ENCODE results near the gene S100A14.

Gene S100A14

GRCh38 chr1:153638261-153638660 is 22.1 kb upstream of the S100A14 start:
- no peak for DNase-seq (ENCODE audit: low spot score)

DNA sequence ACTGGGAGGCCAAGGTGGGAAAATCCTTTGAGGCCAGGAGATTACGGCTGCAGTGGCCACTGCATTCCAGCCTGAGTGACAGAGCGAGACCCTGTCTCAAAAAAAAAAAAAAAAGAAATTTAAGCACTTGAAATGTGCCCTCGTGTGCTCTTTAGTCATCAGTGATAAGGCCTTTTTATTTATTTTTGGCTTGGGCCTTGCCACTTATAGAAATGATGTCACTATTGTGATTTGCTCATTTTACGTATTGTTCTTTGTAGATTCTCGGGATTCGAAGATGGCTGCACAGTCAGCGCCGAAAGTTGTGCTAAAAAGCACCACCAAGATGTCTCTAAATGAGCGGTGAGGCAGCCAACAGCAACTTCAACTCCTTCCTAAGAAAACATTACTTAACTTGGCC is 20.2 kb upstream of the S100A14 start:
- no peak for DNase-seq (ENCODE audit: low spot score)

DNA sequence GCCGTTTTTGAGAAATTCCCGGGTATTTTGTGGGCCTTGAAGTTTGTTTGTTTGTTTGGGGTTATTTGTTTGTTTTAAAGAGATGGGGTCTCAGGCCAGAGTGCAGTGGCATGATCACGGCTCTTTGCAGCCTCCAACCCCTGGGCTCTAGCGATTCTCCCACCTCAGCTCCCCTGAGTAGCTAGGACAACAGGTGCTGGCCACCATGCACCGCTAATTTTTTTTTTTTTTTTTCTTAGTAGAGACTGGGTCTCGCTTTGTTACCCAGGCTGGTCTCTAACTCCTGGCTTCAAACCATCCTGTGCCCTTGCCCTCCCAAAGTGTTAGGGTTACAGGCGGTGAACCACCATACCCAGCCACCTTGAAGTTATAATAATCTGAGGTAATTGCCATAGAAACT is 19.7 kb upstream of the S100A14 start:
- no peak for DNase-seq (ENCODE audit: low spot score)

- DNase-seq (ENCODE audit: low spot score) = peak; percentile 95
These were observed 17.9 kb upstream of the S100A14 start, which contains the start of gene CHTOP for GRCh38 chr1:153633754-153634665. Gene CHTOP, plus strand, starts transcription at chr1:153634066. Its CDS starts 2,523 bp downstream, at chr1:153636589.

DNA sequence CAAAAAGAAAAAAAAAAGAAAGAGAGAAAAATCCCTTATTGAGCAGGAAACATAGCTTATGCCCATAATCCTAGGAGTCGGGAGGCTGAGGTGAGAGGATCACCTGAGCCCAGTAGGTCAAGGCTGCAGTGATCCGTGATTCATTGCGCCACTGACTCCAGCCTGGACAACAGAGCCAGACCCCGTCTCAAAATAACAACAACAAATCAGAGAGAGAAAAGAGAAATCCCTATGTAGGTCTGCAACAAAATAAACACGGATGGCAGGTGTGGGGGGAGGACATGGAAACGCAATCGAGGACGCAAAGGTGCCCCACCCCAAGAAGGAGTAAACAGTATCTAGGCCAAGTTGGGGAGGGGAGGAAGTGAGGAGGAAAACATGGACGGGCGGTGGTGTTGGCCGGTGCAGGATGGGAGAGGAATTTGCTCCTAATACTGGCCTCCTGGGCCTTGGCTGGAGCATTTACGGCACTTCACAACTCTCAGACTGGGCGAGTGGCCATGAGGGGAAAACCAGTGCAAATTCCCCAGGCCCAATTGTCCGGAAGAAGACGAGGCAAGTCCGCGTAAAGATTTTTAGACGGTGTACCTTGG is 17.1 kb upstream of the S100A14 start:
- DNase-seq (ENCODE audit: low spot score) = no peak

DNA sequence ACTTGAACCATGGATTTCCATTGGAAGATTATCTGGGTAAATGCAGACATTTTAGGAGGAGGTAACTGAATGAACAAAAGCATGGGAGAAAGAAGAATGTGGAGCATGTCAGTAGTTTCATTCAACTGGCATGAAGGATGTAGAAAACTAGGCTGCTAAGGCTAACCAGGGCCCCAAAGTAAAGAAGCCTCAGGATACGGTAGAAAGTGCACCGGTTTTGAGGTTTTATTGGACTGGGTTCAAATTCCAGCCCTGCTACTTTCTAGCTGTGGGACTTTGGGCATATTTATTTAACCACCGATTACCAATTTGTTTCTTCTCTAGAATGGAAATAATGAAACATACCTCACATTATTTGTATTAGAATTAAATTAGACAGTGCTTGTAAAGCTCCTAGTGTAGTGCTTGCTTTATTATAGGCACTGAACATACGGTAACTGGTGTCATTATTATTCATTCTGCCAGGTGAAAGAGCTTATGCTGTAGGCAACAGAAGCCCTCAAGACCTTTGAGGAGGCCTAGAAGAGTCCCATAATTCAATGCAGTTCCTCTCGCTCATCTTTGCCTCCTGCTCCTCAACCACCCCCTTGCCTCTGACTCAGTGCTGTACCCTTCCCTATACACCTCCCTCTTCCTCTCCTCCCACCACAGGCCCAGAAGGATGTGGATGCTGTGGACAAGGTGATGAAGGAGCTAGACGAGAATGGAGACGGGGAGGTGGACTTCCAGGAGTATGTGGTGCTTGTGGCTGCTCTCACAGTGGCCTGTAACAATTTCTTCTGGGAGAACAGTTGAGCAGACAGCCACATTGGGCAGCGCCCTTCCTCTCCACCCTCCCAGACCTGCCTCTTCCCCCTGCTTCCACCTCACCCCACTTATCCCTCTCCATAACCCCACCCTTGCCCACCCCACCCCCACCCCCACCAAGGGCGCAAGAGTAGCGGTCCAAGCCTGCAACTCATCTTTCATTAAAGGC is 15.2 kb upstream of the S100A14 start:
- no peak for DNase-seq (ENCODE audit: low spot score)

GRCh38 chr1:153630384-153630783 is 14.3 kb upstream of the S100A14 start:
- DNase-seq (ENCODE audit: low spot score) = no peak

DNA sequence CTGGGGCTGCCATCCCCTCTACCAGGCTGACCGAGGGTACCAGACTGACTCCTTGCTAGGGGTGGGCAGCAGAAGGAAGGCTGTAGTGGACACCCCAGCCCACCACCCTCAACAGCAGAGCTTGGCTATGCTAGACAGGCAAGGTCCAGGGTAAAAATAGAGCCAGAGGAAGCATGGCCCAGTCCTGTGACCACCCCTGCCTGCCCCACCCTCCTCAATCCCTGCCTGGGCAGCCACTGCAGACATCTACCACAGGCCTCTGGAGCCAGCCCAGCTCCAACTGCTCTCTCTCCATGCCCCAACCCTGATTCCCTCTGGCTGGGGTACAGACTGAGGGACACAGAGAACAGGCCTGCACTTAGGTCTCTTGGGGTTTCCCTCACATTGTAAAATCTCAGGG is 13.8 kb upstream of the S100A14 start:
- DNase-seq (ENCODE audit: low spot score) = no peak

DNA sequence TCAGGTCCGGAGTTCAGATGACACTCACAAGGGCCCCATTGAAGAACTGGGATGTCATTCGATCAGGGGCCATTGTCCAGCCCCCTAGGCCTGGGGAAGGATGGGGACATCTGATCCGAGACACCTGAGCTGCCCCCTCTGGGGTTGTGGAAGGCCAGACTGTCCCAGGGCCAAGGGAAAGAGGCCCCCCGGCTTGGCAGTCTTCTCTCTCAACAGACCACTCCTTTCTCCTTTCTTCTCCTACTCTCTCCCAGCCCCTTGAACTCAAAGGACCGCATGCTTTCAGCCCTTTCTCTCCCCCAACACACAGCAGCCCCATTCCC is 13.2 kb upstream of the S100A14 start:
- no peak for DNase-seq (ENCODE audit: low spot score)

DNA sequence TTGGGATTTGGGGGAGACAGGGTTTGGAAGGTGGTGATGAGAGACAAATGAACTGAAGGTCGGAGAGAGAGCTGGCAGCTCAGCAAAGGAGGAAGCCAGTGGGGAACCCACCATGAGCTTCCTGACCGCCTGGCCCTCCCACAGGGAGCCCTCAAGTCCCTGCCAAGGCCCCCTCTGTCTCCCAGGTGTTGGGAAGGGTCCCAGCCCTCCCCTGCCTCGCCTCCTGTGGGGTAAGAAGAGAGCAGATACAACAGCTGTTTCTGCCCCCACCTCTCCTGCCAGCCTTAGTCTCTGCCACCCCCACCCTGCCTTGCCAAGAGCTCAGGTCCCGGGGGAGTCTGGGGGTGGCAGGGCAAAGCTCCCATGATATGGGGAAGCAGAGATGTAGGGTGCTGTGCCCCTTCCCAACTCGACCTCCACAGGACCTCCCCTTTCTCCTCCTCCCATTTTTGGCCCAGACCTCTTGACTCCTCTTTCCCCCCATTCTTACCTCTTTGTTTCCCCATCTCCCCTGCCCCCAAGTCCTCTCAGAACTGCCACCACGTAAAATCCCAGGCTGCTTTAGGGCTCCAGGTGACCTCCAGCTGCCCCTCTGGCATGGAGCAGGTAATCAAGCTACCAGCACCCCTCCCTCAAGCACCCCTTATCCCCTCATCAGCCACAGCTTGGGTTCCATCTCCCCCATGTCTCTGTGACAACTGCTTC is 12.7 kb upstream of the S100A14 start:
- no peak for DNase-seq (ENCODE audit: low spot score)

GRCh38 chr1:153627715-153628626 is 11.8 kb upstream of the S100A14 start, which contains the start of gene S100A1:
Gene S100A1, plus strand, starts transcription at chr1:153628434. Its CDS starts 2,088 bp downstream, at chr1:153630522.
- DNase-seq (ENCODE audit: low spot score) = no peak

DNA sequence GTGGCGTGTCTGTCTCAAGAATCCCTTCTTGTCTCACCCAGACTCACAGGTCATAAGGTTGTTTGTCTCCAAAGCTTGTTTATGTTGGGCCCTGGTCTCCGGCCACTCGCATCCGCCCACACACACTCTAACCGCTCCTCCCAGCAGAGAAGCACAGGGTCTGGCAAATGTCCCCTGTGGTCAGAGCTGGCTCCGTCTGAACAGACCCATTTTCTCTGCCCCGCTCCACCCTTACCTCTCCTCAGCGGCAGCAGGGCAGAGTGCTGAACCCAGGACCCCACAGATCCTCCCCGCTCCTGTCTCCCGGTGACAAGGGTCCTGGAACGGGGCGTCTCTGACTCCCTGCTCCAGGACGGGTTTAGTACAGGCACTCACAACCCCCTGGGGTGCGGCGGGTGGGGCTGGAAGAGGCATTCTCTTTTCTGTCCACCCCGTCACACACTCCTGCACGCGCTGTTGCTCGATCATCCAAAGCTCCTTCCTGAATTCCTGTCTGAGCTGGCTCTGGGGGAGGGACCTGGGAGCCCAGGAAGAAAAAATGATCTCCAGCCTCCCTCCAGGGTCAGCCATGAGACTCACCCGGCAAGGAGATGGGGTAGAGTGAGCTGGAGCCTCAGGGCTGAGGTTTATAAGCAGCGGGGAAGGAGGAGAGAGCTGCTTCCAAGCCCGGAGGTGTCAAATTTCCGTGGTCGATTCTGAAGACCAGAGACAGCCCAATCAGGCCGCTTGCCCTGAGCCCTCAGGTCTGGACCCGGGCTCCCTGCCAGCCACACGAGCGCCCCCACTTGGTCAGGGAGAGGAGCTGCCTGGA is 11.0 kb upstream of the S100A14 start, which contains the start of gene S100A13:
Gene S100A13 (minus strand): TSS at position 602 of the 811 bp plus-strand sequence. CDS start 1,033 bp downstream, outside the sequence.
- peak; percentile 90 for DNase-seq (ENCODE audit: low spot score)

GRCh38 chr1:153626477-153626903 is 10.4 kb upstream of the S100A14 start:
- DNase-seq (ENCODE audit: low spot score) = no peak

DNA sequence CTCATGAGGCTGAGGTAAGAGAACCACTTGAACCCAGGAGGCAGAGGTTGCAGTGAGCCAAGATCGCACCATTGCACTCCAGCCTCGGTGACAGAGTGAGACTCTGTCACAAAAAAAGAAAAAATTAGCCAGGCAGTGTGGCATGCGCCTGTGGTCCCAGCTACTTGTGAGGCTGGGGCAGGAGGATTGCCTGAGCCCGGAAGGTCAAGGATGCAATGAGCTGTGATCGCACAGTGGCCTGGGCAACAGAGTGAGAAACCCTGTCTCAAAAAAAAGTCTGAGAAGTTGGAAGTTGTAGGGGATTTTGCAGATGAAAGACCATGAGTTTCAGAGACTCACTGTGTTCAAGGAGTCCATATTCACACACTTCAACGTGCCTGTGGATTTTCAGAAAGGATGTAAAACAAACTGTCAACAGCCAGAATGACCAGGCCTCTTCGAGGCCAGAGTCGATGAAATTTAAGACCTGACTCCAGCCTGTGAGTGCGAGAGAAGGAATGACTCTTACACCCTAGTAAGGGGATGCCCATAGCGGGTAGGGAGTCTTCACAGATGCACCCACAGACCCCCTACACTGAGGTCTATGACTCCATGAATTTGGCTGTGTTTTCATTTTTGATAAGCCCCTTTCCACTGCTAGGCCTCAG is 9.0 kb upstream of the S100A14 start:
- no peak for DNase-seq (ENCODE audit: low spot score)

GRCh38 chr1:153623101-153623500 is 7.0 kb upstream of the S100A14 start:
- no peak for DNase-seq (ENCODE audit: low spot score)

DNA sequence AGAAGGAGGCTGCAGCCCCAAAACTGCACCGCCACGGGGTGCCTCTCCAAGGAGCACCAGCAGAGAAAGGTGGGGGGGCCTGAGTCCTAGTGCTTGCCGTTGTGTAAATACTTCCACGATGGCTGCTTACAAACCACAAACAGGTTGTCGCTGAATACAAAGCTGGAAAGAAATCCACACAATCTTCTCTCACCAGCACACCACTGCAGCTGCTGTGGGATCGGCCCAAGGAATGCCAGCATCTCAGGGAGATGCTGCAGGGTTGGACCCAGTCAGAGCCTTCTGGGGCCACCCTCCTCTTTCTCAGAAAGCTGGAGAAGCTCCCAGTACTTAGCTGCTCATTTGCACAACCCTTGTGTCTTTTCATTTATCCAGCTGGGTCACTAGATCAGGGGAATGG is 3.0 kb upstream of the S100A14 start:
- no peak for DNase-seq (ENCODE audit: low spot score)

DNA sequence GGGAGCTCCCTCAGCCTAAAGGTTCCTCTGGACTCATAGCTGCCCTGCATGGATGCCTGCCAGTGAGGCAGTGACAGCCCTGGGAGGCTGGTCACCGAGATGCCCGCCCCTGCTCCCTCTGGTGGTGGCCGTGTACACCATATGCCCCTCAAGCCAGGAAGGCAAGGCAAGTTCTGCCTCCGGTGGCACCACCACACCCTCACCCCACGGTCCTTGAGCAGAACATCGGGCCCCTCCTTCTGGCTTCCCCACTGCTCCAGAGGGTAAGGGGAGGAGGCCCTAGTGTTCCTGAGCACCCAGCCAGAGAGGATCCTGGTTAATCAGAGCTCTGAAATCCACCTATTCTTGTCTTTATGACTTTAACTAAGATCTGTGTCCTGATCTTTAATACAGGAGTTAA is 1.5 kb upstream of the S100A14 start:
- DNase-seq (ENCODE audit: low spot score) = peak; percentile 65

DNA sequence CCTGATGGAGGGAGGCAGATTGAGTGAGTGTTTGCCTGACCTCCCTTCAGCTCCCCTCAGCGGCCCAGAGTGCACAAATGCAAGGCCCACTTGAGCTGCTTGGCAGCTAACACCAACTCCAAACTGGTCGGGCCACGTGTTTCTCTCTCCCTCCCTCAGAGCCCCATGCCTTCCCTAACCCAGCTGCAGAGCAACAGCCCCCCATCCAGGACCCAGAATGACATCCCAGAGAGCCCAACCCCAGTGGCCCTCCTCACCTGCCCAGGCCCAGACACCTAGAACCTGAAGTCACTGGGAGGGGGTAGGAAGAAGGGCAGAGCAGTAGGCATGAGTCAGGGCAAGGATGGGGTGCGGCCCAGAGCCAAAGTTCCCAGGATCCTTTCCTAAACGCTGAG is 789 bp upstream of the S100A14 start:
- DNase-seq (ENCODE audit: low spot score) = no peak

GRCh38 chr1:153615406-153615805 is 719 bp downstream of the S100A14 start:
- no peak for DNase-seq (ENCODE audit: low spot score)
